Stimulated activated CD8-positive, alpha-beta memory T cell treated with anti-CD3 and anti-CD28 coated beads, Interleukin-12 subunit alpha, Interleukin-12 subunit beta, amount 100 ng/mL, for 24 hours (primary cell): ENCODE results near the gene CERS1.

Experiments
- DNase-seq: peaks from one replicate; pipeline ENCODE4 v3.0.0-alpha.2; 2020; ENCODE audit errors: extremely low read depth

CERS1 gene

DNA sequence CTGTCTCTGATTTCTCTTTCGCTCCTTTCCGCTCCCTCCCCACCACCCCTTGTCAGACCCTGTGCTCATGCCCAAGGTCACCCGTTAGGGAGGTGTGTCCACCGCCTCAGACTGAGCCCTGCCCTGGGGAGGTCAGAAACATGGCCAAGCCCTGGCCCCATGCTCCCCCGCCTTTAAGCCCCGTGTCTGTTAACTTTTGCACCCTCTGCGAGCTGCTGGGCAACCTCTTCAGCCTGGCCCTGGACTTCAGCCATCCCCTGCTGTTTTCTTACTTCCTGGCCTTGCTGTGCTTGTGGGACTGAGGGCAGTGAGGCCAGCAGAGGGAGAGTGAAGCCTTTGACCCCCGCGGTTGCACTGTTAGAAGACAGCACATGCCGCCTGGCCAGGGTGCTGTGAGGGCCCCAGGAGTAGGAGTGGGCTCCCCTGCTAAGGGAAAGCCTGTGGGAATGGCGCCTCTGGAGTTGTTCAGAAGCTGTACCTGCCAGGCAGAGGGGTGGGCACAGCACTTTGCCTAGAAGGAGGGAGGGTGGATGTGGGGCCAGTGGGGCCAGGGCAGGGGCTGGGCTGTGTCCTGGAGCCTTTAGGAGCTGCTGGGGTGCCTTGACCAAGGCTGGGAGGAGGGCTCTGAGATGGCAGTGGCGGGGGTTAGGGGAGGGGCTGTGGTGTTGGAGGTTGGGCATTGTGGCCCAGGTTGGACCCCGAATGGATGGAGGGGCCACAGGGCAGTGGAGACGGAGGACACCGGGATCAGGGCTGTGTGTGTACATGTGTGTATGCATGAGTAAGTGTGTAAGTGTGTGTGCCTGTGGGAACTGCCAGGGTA lies 56.3 kb downstream of the CERS1 start:
- DNase-seq: no peak

DNA sequence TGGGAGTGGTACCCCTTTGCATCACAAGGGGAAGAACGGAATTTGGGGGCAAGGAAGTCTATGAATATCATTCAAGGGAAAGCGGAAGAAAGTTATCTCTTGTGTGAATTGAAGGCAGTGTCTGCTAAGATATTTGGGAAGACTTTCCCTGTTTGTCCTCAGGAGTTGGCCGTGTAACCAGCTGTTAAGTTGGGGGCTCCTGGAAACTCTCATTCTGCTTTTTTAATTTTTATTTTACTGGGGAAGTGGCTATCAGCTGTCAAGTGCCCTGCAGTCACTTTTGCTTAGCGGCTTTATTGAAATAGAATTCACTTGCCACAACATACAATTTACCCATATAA lies 61.3 kb downstream of the CERS1 start:
- no peak for DNase-seq

DNA sequence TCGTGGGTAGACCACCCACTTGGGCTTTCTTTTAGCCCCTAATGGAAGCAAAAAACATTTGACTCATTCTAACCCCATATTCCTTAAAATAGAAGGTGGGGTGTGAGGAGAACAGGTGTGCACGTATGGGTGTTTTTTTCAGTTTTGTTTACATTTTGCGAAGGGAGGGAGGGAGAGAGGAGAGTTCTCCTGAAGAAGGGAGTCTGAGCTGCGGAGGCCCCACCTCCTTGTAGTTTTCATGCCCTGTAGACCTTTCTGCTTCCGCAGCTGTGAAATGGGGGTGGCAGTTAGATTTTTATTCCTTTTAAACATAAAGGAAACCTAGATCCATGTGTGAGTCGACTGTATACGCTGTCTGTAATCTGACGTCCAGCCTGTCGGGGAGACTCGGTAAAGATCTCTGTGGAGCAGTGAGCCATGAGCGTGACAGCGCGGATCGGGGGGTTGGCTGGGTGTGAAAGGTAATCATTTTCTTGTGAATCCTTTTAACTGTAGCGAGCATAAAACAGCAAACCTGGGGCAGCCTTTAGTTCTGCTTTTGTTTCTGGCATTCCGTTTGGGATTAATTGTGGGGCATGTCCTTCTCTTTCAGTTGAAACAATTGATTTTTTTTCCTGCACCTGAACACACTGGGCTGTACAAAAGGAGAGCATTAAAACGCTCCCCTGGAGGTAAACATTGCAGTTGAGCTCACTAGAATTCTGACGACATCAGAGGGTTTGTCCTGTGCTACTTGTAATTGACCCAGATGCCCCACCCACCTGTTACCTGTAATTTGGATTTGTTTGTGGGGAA lies 61.9 kb downstream of the CERS1 start:
- no peak for DNase-seq

DNA sequence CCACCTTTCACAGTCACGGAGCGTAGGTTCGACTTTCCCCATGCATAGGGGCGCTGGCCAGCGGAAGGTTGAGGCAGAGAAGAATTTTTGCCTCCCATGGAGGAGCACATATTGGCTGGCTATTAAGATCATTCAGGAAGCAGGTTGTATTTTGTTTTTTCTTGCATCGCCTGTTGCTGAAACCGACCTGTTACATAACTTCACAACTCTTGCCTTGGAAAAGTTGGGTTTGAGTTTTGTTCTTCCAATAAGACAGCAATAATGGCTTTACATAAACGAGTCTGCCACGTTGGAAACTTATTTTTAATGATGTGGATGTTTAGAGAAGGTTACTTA lies 62.8 kb downstream of the CERS1 start:
- no peak for DNase-seq

DNA sequence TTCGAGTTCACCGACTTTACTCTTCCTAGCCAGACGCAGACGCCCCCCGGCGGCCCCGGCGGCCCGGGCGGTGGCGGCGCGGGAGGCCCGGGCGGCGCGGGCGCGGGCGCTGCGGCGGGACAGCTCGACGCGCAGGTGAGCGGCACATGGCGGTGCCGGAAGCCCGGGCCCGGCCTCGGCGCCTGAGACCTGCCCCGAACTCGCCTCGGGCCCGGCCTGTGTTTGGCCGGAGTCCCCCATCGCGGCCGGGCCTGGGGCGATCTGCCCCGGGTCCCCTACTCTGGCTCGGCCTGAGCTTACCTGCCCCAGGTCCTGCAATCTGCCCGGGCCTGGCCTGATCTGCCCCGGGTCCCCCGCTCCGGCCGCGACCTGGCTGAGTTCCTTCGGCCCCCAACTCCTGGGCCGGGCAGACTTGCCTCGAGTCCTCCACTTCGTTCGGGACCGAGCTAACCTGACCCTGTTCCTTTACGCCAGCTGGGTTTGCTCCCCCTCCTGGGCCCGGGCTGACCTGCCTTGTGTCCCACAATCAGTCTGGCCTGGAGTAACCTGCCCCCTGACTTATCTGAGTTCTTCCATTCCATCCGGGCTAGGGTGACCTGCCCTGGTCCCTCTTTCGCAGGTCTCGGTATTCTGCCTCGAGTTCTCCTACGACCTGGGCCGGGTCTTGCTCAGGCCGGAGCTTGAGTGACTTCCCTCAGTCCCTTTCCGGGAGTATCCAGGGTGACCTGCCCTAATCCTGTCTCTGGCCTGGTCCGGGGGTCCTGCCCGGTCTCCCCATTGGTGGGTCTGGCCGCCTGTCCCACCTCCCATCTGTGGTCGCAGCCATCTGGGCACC lies 63.4 kb downstream of the CERS1 start:
- no peak for DNase-seq

DNA sequence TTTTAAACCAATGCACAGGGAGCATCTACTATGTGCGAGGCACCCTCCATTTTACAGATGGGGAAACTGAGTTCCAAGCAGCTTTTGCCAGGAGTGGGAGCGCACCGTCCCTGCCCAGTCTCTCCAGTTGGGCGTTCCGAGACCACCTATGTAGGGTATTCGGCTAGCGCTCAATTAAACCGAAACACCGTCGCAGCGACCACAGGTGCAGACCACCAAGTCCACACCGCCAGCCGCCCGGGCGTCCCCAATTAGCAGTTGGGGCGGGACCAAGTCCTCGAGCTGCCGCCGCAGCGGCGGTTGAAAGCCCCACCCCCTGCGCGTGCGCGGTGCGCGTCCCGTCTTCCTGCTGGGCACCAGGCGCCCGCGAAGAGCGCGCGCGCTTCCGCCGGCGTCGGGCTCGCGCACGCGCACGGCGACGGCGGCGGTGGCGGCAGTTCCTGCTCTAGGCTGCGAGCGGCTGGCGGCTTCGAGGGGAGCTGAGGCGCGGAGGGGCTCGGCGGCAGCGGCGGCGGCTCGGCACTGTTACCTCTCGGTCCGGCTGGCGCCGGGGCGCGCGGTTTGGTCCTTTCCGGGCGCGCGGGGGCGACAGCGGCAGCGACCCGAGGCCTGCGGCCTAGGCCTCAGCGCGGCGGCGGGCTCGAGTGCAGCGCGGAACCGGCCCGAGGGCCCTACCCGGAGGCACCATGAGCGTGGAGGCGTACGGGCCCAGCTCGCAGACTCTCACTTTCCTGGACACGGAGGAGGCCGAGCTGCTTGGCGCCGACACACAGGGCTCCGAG lies 64.2 kb downstream of the CERS1 start, which contains the start of gene UPF1:
UPF1 (plus strand) TSS at position 436 of the 782 bp plus-strand sequence; CDS start at position 687, 251 bp downstream.
- DNase-seq: peak; percentile 94

DNA sequence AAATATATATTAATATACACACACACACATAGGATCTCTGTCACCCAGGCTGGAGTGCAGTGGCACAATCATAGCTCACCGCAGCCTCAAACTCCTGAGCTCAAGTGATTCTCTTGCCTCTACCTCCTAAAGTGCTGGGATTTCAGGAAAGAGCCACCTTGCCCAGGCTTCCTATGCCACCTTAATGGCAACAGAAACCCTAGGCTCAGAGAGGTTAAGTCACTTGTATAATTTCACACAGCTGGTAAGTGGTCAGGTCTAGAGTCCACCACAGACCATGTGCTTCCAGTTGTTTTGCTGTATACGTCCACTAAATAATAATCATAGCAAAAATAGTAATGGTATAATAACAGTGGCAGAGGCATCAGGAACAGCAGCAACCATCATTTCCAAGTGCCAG lies 65.5 kb downstream of the CERS1 start:
- DNase-seq: no peak

DNA sequence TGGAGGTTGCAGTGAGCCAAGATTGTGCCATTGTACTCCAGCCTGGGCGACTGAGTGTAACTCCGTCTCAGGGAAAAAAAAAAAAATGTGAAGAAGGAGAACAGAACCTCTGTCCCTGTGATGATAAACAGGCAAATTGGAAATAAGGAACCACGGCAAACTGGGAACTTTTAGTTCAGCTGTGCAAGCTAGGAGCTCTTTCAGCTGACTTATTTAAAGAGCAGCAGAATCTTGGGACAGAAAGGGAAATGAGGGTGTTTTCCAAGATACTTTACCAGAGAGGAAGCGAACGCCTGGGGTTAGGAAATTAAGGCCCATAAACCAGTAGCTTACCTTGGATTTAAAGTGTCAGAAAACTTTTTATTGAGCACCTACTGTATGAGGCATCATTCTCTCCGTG lies 67.2 kb downstream of the CERS1 start:
- DNase-seq: no peak
